DND-41 (cell line): ENCODE measurements around the gene SPATA17.

Experiments
- EZH2 ChIP-seq: IDR thresholded peaks from 3 replicates; pipeline ENCODE4 v1.6.1; 2012; ENCODE audit warnings: borderline replicate concordance, low read depth, mild to moderate bottlenecking, moderate library complexity, low read length, inconsistent platforms; ENCODE audit not compliant: severe bottlenecking
- TF ChIP-seq, protein P1 (sequence below): IDR thresholded peaks from 2 replicates; pipeline ENCODE4 v1.5.1; 2012; ENCODE audit warnings: borderline replicate concordance, low read length, moderate library complexity, mild to moderate bottlenecking; ENCODE audit not compliant: poor library complexity, severe bottlenecking; ENCODE audit errors: extremely low read depth

GRCh38 chr1:217599154-217599553, 32.0 kb upstream of the SPATA17 start:
- TF ChIP-seq, protein P1, sequence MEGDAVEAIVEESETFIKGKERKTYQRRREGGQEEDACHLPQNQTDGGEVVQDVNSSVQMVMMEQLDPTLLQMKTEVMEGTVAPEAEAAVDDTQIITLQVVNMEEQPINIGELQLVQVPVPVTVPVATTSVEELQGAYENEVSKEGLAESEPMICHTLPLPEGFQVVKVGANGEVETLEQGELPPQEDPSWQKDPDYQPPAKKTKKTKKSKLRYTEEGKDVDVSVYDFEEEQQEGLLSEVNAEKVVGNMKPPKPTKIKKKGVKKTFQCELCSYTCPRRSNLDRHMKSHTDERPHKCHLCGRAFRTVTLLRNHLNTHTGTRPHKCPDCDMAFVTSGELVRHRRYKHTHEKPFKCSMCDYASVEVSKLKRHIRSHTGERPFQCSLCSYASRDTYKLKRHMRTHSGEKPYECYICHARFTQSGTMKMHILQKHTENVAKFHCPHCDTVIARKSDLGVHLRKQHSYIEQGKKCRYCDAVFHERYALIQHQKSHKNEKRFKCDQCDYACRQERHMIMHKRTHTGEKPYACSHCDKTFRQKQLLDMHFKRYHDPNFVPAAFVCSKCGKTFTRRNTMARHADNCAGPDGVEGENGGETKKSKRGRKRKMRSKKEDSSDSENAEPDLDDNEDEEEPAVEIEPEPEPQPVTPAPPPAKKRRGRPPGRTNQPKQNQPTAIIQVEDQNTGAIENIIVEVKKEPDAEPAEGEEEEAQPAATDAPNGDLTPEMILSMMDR: no peak
- no peak for TF ChIP-seq EZH2
